ENCODE results near the gene KLHL29.
"Not testable (repeated sequence)": the region's sequence is repeated elsewhere in the genome, so short reads cannot be mapped to it uniquely, and the experiment has no call there.

Gene KLHL29

GRCh38 chr2:23373666-23374065, 11.3 kb upstream of the KLHL29 start:
- DNase-seq = no peak

- DNase-seq = no peak
Measured at GRCh38 chr2:23375448-23375847, 9.5 kb upstream of the KLHL29 start.

GRCh38 chr2:23376075-23376474, 8.9 kb upstream of the KLHL29 start:
- no peak for DNase-seq

GRCh38 chr2:23376972-23377371, 8.0 kb upstream of the KLHL29 start:
- DNase-seq = no peak

GRCh38 chr2:23377771-23378170, 7.2 kb upstream of the KLHL29 start:
- DNase-seq = no peak

- DNase-seq = no peak
Measured at GRCh38 chr2:23378496-23378895, 6.5 kb upstream of the KLHL29 start.

GRCh38 chr2:23379220-23379695, 5.7 kb upstream of the KLHL29 start:
- no peak for DNase-seq

GRCh38 chr2:23380562-23381065, 4.4 kb upstream of the KLHL29 start:
- DNase-seq = peak; percentile 65

- DNase-seq = no peak
Measured at GRCh38 chr2:23381084-23381483, 3.9 kb upstream of the KLHL29 start.

- DNase-seq = no peak
Measured at GRCh38 chr2:23381485-23381884, 3.5 kb upstream of the KLHL29 start.

GRCh38 chr2:23383100-23383499, 1.9 kb upstream of the KLHL29 start:
- no peak for DNase-seq

GRCh38 chr2:23385351-23385747, 370 bp downstream of the KLHL29 start:
- no peak for DNase-seq

GRCh38 chr2:23385748-23386338, 864 bp downstream of the KLHL29 start:
- peak; percentile 63 for DNase-seq

GRCh38 chr2:23386339-23387220, 1.6 kb downstream of the KLHL29 start:
- peak; percentile 65 for DNase-seq

- DNase-seq = no peak
Measured at GRCh38 chr2:23387221-23387550, 2.2 kb downstream of the KLHL29 start.

- no peak for DNase-seq
Measured at GRCh38 chr2:23387845-23388244, 2.9 kb downstream of the KLHL29 start.

- no peak for DNase-seq
Measured at GRCh38 chr2:23388294-23388693, 3.3 kb downstream of the KLHL29 start.

- no peak for DNase-seq
Measured at GRCh38 chr2:23388756-23389514, 4.0 kb downstream of the KLHL29 start.

- DNase-seq = no peak
Measured at GRCh38 chr2:23390152-23390551, 5.2 kb downstream of the KLHL29 start.

- not testable (repeated sequence) for DNase-seq
Measured at GRCh38 chr2:23391237-23391736, 6.3 kb downstream of the KLHL29 start.

- no peak for DNase-seq
Measured at GRCh38 chr2:23393722-23394121, 8.7 kb downstream of the KLHL29 start.

GRCh38 chr2:23394700-23395099, 9.7 kb downstream of the KLHL29 start:
- DNase-seq = no peak

GRCh38 chr2:23397478-23397877, 12.5 kb downstream of the KLHL29 start:
- no peak for DNase-seq
